Retinal pigment epithelial cell (primary cell): ENCODE data around the gene SLC13A4.

Source experiments
- DNase-seq: peaks from one replicate; pipeline ENCODE4 v3.0.0-alpha.2; 2010; ENCODE audit warnings: low read depth
- H3K4me3 ChIP-seq: 2 replicates; pipeline ENCODE4 v1.5.1; 2011; ENCODE audit warnings: mild to moderate bottlenecking, low read length, control low read depth, moderate library complexity
- CTCF ChIP-seq: conservative IDR thresholded peaks from 2 replicates; pipeline ENCODE4 v1.5.1; 2011; ENCODE audit warnings: low read depth, low read length, control low read depth, inconsistent platforms

The SLC13A4 gene

GRCh38 chr7:135634191-135634878 lies 93.7 kb downstream of the SLC13A4 start:
- no peak overlapping the region for H3K4me3 ChIP-seq
- TF ChIP-seq CTCF, result no peak
- DNase-seq, result no peak
